ENCODE results near the gene CFAP97D2. TPM values are rescaled to one million over a fixed set of nuclear protein-coding genes. Genes with fewer than 3 reads are reported as not detected.

The CFAP97D2 gene
- total and polyA plus RNA-seq, 2 donors (not counting 3 experiments of a cell fraction or from before 2014, with no cell fraction given) = not detected

DNA sequence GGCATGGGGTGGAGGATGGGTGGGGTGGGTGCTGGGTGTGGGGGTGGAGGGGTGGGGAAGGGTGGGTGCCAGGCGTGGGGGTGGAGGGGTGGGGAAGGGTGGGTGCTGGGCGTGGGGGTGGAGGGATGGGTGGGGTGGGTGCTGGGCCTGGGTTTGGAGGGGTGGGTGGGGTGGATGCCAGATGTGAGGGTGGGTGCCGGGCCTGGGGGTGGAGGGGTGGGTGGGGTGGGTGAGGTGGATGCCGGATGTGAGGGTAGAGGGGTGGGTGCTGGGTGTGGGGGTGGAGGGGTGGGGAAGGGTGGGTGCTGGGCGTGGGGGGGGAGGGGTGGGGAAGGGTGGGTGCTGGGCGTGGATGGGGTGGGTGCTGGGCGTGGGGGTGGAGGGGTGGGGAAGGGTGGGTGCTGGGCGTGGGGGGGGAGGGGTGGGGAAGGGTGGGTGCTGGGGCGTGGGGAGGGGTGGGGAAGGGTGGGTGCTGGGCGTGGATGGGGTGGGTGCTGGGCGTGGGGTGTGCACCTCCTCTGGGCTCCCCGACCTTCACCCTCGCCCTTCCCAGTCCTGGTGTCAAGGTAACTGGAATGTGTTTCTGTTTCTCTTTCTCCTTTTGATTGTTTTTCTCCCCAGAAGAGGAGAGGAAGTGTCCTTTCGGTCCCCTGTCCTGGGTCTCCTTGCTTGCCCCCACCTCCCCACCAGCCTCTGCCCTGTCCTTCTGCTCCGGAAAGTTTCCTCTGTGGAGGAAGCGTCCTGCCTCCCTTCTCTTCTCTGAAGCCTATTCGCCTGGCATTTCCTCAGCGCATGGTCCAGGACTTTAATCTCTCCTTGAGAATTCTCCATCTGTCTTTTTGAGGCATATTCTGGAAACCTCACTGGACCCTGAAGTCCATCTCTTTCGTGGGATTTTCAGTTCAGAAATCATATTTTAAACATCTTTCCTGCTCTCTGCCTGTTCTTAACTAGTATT, 22.9 kb upstream of the CFAP97D2 start:
- Histone ChIP-seq H3K4me1 (ENCODE audit: control insufficient read depth, extremely low read depth, insufficient read depth, low read length) (peaks cover 11% of the 10 kb centered on the region), H3K4me2 (ENCODE audit: insufficient read depth, low read length) (no peak overlapping the region), H2AFZ (ENCODE audit: low read depth, low read length) (no peak overlapping the region), H3K79me2 (ENCODE audit: control insufficient read depth, insufficient read depth, low read length) (no peaks in the 10 kb centered on the region), H3K4me3 (replicated peaks in 1 of 3; ENCODE audit: insufficient read depth in 1 of 3, low read depth in 1 of 3, low read length in 3 of 3) (no peak overlapping the region), H3K27me3 (ENCODE audit: control insufficient read depth in 2 of 2, insufficient read depth in 2 of 2, low read length in 2 of 2) (peaks cover 0 to 3% of the 10 kb centered on the region in 2 experiments), H4K20me1 (replicated peaks; ENCODE audit: control insufficient read depth, extremely low read depth, insufficient read depth, low read length) (no peaks in the 10 kb centered on the region), H3K9ac (replicated peaks; ENCODE audit: extremely low read depth, insufficient read depth, low read length) (no peak overlapping the region), H3K9me3 (replicated peaks; ENCODE audit: control insufficient read depth, insufficient read depth, low read length) (no peaks in the 10 kb centered on the region), H3K9me1 (replicated peaks; ENCODE audit: control insufficient read depth, extremely low read depth, insufficient read depth, low read length) (no peaks in the 10 kb centered on the region), H3K36me3 (ENCODE audit: control insufficient read depth in 2 of 2, extremely low read depth in 1 of 2, insufficient read depth in 2 of 2, low read length in 2 of 2) (no peaks in the 10 kb centered on the region), H3K27ac (ENCODE audit: insufficient read depth, low read depth, low read length) (no peak overlapping the region)
- ChIA-PET CTCF (no interaction called here), POLR2A (no interaction called here)
- BruUV-seq (replicated peaks) = no TSS peak
- dilution Hi-C loops (cut with MboI; ENCODE audit: extremely low pct_ligation_motif_present, low sequenced_read_pairs) (no loop called here), intact Hi-C loops (cut with micrococcal nuclease) (no loop called here)
- DNase-seq (ENCODE audit: low read depth, low spot score) = no peak
- no peak for FAIRE-seq
- no peak for TF ChIP-seq JUN (IDR thresholded peaks at IDR 0.05; ENCODE audit: borderline replicate concordance, insufficient read depth, insufficient read length, low read depth)
- TF ChIP-seq MAX (IDR thresholded peaks at IDR 0.05; ENCODE audit: insufficient read depth, insufficient read length) = no peak
- TF ChIP-seq MYC (IDR thresholded peaks at IDR 0.05; ENCODE audit: low read depth, low read length) = no peak
- no peak for TF ChIP-seq POLR2A (IDR thresholded peaks at IDR 0.05; ENCODE audit: low read depth, low read length)
- TF ChIP-seq CTCF (IDR thresholded peaks at IDR 0.05; ENCODE audit: extremely low read depth in 1 of 2, insufficient read depth in 1 of 2, low read depth in 1 of 2, low read length in 2 of 2) = no peak
- no peak for TF ChIP-seq FOS (IDR thresholded peaks at IDR 0.05; ENCODE audit: borderline replicate concordance, insufficient read depth, low read length)
- TF ChIP-seq GATA2 (IDR thresholded peaks at IDR 0.05; ENCODE audit: insufficient read depth, insufficient read length, low read depth, low read length) = no peak
- TF ChIP-seq EZH2 (IDR thresholded peaks at IDR 0.05; ENCODE audit: borderline replicate concordance, low read depth, low read length, severe bottlenecking) = no peak
- TF ChIP-seq POLR2AphosphoS5 (IDR thresholded peaks at IDR 0.05; ENCODE audit: insufficient read depth, low read depth, low read length) = no peak

Measured in endothelial cell of umbilical vein (primary cell).